Daoy (cell line): ENCODE results near the gene ABHD6. TPM values are rescaled to one million over a fixed set of nuclear protein-coding genes. Genes with fewer than 3 reads are reported as not detected.
"Not testable (repeated sequence)": the region's sequence is repeated elsewhere in the genome, so short reads cannot be mapped to it uniquely, and the experiment has no call there.

Source experiments
- DNase-seq: peaks from one replicate; pipeline ENCODE4 v3.0.0-alpha.2; 2015; ENCODE audit warnings: low read depth
- total RNA-seq: library from RNA; depleted of rRNA; stranded (reverse); fragments of >200 nt; shearing (Covaris generic); gene quantifications from 2 replicates; pipeline ENCODE4 v1.2.3, GENCODE V29; 2014

The ABHD6 gene
- total RNA-seq, 1 experiment from 2014 or later = 6.2 TPM

- DNase-seq = no peak
These were observed 86.2 kb downstream of the ABHD6 start for GRCh38 chr3:58323529-58324390.

GRCh38 chr3:58324391-58325390 is 87.1 kb downstream of the ABHD6 start:
- DNase-seq = no peak

GRCh38 chr3:58325525-58325992 is 88.0 kb downstream of the ABHD6 start:
- no peak for DNase-seq

- DNase-seq = no peak
These were observed 88.8 kb downstream of the ABHD6 start for GRCh38 chr3:58326267-58326900.

GRCh38 chr3:58329150-58329921 is 91.7 kb downstream of the ABHD6 start:
- no peak for DNase-seq

- no peak for DNase-seq
These were observed 92.4 kb downstream of the ABHD6 start for GRCh38 chr3:58329922-58330413.

- no peak for DNase-seq
These were observed 94.1 kb downstream of the ABHD6 start for GRCh38 chr3:58331593-58332152.

- peak; percentile 81 for DNase-seq
These were observed 95.1 kb downstream of the ABHD6 start, which contains the start of gene PXK for GRCh38 chr3:58332575-58333188. Gene PXK, plus strand, starts transcription at chr3:58332892. Its CDS starts 97 bp downstream, at chr3:58332989.

GRCh38 chr3:58333206-58334012 is 95.8 kb downstream of the ABHD6 start:
- DNase-seq = peak; percentile 23

GRCh38 chr3:58334013-58334321 is 96.4 kb downstream of the ABHD6 start:
- DNase-seq = no peak

- DNase-seq = no peak
These were observed 96.9 kb downstream of the ABHD6 start for GRCh38 chr3:58334506-58334884.

- DNase-seq = no peak
These were observed 98.0 kb downstream of the ABHD6 start for GRCh38 chr3:58335652-58335947.

- peak; percentile 73 for DNase-seq
These were observed 98.7 kb downstream of the ABHD6 start for GRCh38 chr3:58336135-58336882.

- DNase-seq = no peak
These were observed 99.6 kb downstream of the ABHD6 start for GRCh38 chr3:58337190-58337589.

GRCh38 chr3:58339146-58339545 is 101.6 kb downstream of the ABHD6 start:
- not testable (repeated sequence) for DNase-seq

GRCh38 chr3:58340594-58341244 is 103.1 kb downstream of the ABHD6 start:
- no peak for DNase-seq

GRCh38 chr3:58341376-58341775 is 103.8 kb downstream of the ABHD6 start:
- no peak for DNase-seq

- no peak for DNase-seq
These were observed 105.1 kb downstream of the ABHD6 start for GRCh38 chr3:58342676-58343075.
